ENCODE measurements around the gene KCNAB1. TPM values are rescaled to one million over a fixed set of nuclear protein-coding genes. Genes with fewer than 3 reads are reported as not detected.

The KCNAB1 gene
- total and polyA plus RNA-seq, 10 of the 15 experiments (the other 5 are each of a cell fraction or from before 2014, with no cell fraction given): 0.11 to 0.69 (median 0.43) TPM; not detected in 6

GRCh38 chr3:156417559-156418132, 297.3 kb downstream of the KCNAB1 start:
- intact Hi-C loops (cut with micrococcal nuclease; ENCODE audit: unreplicated experiment): no loop called here
- no peaks in the 10 kb centered on the region for H3K36me3 ChIP-seq (ENCODE audit: control insufficient read depth in 2 of 2, insufficient read depth in 2 of 2, low read length in 1 of 2)
- H2AFZ ChIP-seq (ENCODE audit: control insufficient read depth, low read depth, low read length): no peak overlapping the region
- no peak for DNase-seq (ENCODE audit: low read depth, low spot score)
- no peak overlapping the region for H3K27ac ChIP-seq (ENCODE audit: control insufficient read depth, insufficient read depth)
- H3K4me3 ChIP-seq: no peak overlapping the region
- ATAC-seq: no peak
- H3K4me2 ChIP-seq (ENCODE audit: control insufficient read depth, insufficient read depth): no peak overlapping the region
- no peak for TF ChIP-seq CBX5 (IDR thresholded peaks at IDR 0.05; ENCODE audit: low read depth)
- TF ChIP-seq MTA2 (IDR thresholded peaks at IDR 0.05; ENCODE audit: low read depth): no peak
- no peak for TF ChIP-seq ZNF274 (IDR thresholded peaks at IDR 0.05; ENCODE audit: insufficient read depth, insufficient read length)
- TF ChIP-seq SPI1 (IDR thresholded peaks at IDR 0.05; ENCODE audit: borderline replicate concordance, insufficient read depth, low read depth, low read length): no peak
- TF ChIP-seq IRF5 (IDR thresholded peaks at IDR 0.05; ENCODE audit: borderline replicate concordance): no peak
- TF ChIP-seq, protein P1, sequence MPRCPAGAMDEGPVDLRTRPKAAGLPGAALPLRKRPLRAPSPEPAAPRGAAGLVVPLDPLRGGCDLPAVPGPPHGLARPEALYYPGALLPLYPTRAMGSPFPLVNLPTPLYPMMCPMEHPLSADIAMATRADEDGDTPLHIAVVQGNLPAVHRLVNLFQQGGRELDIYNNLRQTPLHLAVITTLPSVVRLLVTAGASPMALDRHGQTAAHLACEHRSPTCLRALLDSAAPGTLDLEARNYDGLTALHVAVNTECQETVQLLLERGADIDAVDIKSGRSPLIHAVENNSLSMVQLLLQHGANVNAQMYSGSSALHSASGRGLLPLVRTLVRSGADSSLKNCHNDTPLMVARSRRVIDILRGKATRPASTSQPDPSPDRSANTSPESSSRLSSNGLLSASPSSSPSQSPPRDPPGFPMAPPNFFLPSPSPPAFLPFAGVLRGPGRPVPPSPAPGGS (IDR thresholded peaks at IDR 0.05; ENCODE audit: borderline replicate concordance, insufficient read depth, low read depth, low read length, poor library complexity, severe bottlenecking): no peak
- TF ChIP-seq ATF7 (IDR thresholded peaks at IDR 0.05; ENCODE audit: low read depth): no peak
- TF ChIP-seq NFXL1 (IDR thresholded peaks at IDR 0.05; ENCODE audit: borderline replicate concordance): no peak
- no peak for TF ChIP-seq ZNF622 (IDR thresholded peaks at IDR 0.05)
- FAIRE-seq: no peak
- H3K79me2 ChIP-seq (ENCODE audit: control insufficient read depth, insufficient read depth, low read length): no peaks in the 10 kb centered on the region
- SMC1A ChIA-PET (ENCODE audit: uncharacterized antibody, unreplicated experiment): interaction anchor here (1.0 to 1.5 kb wide), 4 partner anchors 15 to 92 kb away, joined by 3 to 4 read pairs (median 3); no protein-coding TSS in a partner anchor
- WGBS (ENCODE audit: insufficient coverage, insufficient replicate concordance, low lambda C conversion rate, missing lambda C conversion rate): 28% methylated on average over 4 of the region's 4 CpGs
- H4K20me1 ChIP-seq (ENCODE audit: control insufficient read depth, insufficient read depth): no peaks in the 10 kb centered on the region
- no TSS peak for BruUV-seq (replicated peaks)
- no peaks in the 10 kb centered on the region for H3K9me3 ChIP-seq (replicated peaks; ENCODE audit: control insufficient read depth, insufficient read depth, low read length)
- CTCF ChIA-PET: interaction anchor here (0.8 to 1.5 kb wide), 4 partner anchors 14 to 92 kb away, joined by 3 to 4 read pairs (median 4); no protein-coding TSS in a partner anchor
- no peaks in the 10 kb centered on the region for H3K4me1 ChIP-seq (ENCODE audit: control insufficient read depth, insufficient read depth, low read length)
- POLR2A ChIA-PET: no interaction called here
- no peak overlapping the region for H3K9ac ChIP-seq (ENCODE audit: control insufficient read depth, insufficient read depth, low read length)
- H3K27me3 ChIP-seq (replicated peaks in 1 of 2; ENCODE audit: control insufficient read depth in 2 of 2, insufficient read depth in 2 of 2, low read length in 1 of 2): no peaks in the 10 kb centered on the region
- in situ Hi-C loops (cut with MboI): no loop called here
- RAD21 ChIA-PET (ENCODE audit: unreplicated experiment): interaction anchor here (0.7 kb wide), 1 partner anchor 32 kb away, joined by 4 read pairs; no protein-coding TSS in a partner anchor
